Astrocyte (in vitro differentiated cells and primary cell): ENCODE data around the gene ING4.

Experiments
- EZH2 ChIP-seq: IDR thresholded peaks from 2 replicates; pipeline ENCODE4 v1.6.1; 2012; ENCODE audit warnings: mild to moderate bottlenecking, low read length, inconsistent platforms; ENCODE audit not compliant: insufficient read depth
- TF ChIP-seq, protein P1 (sequence below): IDR thresholded peaks from 2 replicates; pipeline ENCODE4 v1.5.1; 2011; ENCODE audit warnings: low read depth, mild to moderate bottlenecking, inconsistent platforms, low read length, moderate library complexity; ENCODE audit not compliant: insufficient read depth

DNA sequence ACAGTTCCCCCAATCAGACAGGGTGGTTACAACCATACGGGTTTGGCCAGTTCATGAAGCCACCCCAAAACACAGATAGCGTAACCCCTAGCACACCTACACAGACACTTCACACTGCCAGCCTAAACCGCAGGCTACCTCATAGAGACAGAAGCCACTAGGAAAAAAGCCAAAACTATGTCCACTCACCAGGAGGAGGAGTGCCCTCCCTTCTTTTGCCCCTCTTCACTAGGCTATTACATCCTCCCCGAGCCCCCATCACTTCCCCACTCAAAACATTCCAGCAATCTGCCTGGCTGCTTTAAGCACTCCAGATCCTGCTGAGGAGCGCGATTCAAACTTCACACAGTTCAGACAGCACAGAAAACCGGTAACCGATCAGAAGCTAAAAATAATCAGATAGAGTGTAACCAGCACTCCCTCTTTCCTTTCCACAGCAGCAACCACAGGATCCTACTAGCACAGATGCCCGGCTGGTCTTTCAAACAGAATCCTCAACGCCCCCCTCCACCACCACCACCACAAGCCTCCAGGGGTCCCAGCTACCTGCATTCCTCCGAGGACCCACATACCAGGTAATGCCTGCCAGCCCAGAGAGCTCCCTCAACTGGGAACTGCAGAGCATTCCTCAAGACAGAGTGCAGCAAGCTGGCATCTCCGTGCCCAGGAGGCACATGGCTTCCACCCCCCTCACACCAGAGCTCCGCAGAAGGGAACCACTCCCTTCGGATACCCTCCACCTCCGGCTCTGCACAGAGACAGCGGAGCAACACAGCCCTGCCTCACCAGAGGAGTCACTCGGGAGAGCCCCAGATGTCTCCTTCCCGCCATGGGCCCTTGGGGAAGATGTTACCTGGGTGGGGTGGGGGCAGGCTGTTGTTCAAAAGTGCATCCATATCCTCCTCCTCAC lies 57.2 kb downstream of the ING4 start:
- TF ChIP-seq, protein P1, sequence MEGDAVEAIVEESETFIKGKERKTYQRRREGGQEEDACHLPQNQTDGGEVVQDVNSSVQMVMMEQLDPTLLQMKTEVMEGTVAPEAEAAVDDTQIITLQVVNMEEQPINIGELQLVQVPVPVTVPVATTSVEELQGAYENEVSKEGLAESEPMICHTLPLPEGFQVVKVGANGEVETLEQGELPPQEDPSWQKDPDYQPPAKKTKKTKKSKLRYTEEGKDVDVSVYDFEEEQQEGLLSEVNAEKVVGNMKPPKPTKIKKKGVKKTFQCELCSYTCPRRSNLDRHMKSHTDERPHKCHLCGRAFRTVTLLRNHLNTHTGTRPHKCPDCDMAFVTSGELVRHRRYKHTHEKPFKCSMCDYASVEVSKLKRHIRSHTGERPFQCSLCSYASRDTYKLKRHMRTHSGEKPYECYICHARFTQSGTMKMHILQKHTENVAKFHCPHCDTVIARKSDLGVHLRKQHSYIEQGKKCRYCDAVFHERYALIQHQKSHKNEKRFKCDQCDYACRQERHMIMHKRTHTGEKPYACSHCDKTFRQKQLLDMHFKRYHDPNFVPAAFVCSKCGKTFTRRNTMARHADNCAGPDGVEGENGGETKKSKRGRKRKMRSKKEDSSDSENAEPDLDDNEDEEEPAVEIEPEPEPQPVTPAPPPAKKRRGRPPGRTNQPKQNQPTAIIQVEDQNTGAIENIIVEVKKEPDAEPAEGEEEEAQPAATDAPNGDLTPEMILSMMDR: peak; percentile 2
- TF ChIP-seq EZH2: no peak
